Stimulated activated CD8-positive, alpha-beta memory T cell treated with anti-CD3 and anti-CD28 coated beads, Interleukin-15, amount 100 ng/mL, for 1 hour (primary cell): ENCODE data around the gene JAML.

Source experiments
- DNase-seq: peaks from one replicate; pipeline ENCODE4 v3.0.0-alpha.2; 2020; ENCODE audit warnings: low read depth

JAML gene

GRCh38 chr11:118215765-118216164, 9.0 kb downstream of the JAML start:
- no peak for DNase-seq

GRCh38 chr11:118215262-118215661, 9.5 kb downstream of the JAML start:
- no peak for DNase-seq

- no peak for DNase-seq
Measured at GRCh38 chr11:118214210-118214914, 10.4 kb downstream of the JAML start.

DNA sequence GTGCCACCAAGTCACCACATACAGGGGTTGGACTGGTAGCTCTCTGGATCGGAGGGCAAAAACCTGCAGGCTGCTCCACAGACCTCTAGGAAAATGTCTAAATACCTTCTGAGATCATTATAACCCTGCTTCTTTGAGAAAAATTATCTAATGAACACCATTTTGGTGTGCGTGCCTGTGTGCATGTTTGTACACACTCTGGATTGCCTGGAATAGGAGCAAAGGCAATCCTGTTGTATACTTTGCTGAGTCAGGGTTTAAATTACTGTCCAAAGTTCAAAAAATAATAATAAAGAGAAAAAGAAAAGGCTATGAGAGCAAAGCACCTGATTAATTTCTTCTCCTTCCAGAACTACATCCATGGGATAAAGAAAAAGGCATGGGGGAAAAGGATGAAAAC, 11.0 kb downstream of the JAML start:
- DNase-seq, result no peak

DNA sequence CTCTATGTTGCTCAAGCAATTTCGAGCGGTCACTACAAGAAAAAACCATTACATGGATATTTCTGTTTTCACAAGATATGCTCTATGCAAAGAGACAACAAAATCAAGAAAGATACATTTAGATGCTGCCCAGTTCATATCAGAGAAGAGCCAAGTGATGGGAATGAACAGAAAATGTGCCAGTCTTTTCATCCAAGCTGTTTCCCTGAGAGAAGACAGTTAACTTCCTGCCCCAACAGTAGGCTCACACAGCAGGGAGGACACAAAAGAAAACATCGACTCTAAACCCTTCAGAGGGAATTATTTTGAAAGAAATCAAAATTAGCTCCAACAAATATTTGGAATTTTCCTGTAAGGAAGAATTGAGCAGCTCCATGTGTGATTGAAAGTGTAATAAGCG, 11.6 kb downstream of the JAML start:
- no peak for DNase-seq

GRCh38 chr11:118212781-118213191, 12.0 kb downstream of the JAML start:
- no peak for DNase-seq

DNA sequence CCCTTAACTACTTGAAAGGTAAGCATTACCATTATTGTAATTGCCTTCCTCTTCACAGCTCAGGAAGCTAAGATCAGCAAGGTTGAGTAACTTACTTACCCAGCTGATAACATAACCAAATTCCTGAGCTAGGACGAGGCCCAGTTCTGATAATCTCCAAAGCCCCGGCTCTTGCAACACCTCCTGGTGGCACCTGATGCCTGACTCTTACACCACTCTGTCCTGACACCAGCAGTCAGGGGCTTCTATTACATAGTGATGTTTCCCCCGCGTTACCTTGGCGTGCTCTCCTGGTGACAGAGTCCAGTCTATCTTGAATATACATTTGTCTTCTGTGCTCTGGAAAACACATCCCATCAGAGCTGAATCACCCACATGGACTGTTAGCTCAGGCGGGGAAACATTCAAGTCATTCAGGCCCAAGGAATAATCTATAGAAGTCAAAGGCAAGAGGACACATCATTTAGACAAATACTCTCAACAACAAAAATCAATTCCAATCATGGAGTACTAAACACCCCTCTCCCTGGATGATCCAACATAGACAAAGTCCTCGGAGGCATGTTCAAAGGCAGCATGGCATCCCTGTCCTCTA, 12.6 kb downstream of the JAML start:
- no peak for DNase-seq

DNA sequence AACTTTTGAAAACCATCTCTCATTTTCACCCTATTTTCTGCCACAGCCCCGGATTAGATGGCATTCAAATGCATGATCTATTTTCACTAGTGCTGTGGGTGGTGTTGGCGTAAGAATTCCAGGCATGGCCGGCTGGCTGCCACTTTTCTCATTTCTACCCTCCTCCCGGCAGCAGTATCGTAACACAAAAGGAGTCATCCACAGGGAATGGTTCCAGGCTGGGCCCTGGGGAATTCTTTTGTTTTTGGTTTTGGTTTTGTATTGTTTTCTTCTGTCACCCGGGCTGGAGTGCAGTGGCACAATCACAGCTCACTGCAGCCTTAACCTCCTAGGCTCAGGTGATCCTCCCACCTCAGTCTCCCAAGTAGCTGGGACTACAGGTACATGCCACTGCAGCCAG, 13.8 kb downstream of the JAML start:
- no peak for DNase-seq

DNA sequence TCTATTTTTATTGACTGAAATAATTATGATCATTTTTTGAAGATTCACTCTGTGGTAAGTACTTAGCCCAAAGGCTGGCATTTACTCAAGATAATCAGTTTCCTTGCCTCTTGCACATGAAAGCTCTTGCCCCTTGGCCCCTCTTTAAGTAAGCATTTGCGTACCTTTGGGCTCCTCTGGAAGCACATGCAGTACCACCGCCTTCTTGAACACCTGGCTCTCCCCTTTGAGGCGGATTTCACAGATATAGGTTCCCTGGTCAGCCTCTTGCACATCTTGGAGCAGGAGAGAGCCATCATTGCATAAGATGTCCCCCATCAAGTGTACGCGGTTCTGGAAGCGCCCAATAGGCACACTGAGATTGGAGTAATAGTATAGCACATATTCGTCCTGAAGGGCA, 14.5 kb downstream of the JAML start:
- no peak for DNase-seq

DNA sequence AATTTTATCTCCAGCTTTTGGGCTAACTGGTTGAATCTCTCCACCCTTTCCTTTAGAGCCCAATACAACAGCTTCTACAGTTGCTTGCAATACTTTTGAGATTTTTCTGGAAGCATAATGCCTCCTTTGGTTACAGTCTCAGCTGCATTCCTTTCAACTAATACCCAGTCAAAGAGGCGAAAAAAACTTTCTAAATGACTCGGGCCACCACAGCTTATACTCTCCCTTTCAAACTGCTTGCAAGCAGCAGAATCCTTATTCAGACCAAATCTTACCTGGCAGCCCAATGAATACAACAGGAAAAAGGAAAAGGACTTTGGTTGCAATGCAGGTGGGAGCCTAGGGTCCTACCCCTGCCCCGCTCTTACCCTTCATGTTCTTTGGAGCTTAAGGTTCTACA, 15.8 kb downstream of the JAML start:
- DNase-seq, result no peak

DNA sequence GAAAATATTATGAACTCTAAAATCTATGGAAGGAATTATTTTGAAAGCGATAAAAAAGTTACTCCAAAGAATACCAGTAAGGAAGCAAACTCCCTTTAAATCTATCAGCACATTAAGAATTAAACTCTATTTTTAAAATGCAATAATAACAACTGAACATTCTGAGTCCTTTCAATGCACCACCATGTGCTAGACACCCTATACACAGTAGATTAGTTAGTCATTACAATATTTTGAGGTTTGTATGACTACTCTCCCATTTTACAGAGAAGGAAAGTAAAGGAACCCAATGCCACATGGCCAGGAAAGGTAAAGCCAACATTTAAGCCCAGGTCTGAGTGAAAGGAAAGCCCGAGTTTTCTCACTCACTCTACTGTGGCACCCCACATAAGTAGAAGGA, 17.7 kb downstream of the JAML start:
- no peak for DNase-seq

- DNase-seq, result no peak
Measured at GRCh38 chr11:118206391-118207031, 18.3 kb downstream of the JAML start.

DNA sequence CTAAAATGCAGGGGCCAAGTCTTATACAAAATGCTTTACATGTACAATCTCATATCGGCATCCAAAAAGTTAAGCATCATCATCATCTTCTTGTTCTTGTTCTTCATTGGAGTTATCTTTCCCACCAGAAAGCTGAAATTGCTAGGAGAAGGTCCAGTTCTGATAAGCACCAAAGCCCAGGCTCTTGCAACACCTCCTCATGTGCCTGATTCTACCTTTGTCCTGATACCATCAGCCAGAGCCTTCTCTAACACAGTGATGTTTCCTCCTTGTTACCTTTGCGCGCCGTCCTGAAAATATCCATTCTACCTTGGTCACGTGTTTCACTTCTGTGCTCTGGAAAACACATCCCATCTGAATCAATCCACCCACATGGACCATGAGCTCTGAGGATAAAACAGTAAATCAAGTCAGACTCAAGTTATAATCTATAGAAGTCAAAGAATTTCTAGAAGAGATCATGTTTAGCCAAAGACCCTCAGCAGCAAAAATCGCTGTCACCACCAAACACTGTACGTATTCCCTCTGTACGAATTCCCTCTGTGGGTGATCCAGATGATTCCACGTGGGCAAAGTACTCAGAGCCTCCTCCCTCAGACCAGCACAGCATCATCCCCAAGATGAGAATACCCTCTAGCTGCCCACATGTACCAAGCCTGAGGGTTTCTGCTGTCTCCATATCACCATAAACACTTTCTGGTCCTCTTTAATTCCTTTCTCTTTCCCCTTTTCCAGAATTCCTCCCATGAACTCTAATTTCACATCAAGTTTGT, 19.0 kb downstream of the JAML start:
- DNase-seq, result no peak

- DNase-seq, result no peak
Measured at GRCh38 chr11:118202599-118203422, 22.0 kb downstream of the JAML start.

GRCh38 chr11:118201966-118202365, 22.8 kb downstream of the JAML start:
- DNase-seq, result no peak

DNA sequence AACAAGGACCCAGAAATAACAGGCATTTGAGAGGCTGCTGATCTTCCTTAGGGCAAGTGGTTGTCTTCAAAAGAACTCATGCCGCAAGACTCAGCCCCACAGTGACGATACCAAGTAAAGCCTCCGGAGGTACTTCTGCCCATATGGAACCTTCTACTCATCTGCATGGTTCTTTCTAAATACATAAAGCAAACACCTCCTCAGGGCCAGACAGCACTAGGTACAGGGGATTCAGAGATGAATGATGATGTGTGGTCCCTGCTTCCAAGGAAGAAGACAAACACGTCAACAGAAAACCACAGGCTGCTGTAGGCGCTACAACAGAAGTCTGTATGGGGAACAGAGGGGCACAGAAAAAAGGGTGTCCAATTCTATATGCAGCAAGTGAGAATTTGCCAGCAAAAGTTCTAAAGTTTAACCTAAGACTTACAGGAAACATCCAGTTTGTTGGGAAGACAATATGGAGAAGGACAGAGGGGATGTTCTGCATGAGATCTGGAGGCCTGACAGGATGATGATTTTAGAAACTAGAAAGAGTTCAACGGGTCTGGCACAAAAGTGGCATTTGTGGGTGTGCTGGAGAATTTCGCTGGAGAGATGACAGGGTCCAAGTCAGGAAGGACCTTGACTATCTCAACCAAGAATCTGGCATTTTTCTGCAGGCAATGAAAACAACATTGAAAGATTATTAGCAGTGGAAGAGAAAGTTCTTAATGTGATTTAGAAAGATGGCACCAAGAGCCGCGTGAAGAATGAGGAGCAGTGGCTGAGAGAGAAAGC, 23.7 kb downstream of the JAML start:
- no peak for DNase-seq

- DNase-seq, result no peak
Measured at GRCh38 chr11:118200497-118200896, 24.3 kb downstream of the JAML start.

DNA sequence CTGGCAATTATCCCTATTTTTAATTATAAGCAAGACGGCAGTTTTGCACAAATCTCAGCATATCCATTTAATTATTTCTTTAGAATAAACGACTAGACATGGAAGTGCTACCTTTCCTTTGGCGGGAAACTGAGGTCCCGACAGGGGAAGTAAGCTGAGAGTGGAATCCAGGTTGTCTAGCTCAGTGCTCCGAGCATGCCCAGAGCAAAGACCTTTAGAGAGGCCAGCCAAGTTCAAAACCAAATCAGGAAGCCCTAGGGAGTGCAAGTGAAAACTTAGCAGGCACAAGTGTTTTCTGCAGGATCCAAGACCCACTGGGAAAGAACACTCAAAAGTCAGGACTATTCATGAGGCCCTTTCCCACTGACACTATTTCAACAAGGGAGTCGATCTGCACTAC, 25.7 kb downstream of the JAML start:
- no peak for DNase-seq

GRCh38 chr11:118198370-118198769, 26.4 kb downstream of the JAML start:
- peak; percentile 80 for DNase-seq

DNA sequence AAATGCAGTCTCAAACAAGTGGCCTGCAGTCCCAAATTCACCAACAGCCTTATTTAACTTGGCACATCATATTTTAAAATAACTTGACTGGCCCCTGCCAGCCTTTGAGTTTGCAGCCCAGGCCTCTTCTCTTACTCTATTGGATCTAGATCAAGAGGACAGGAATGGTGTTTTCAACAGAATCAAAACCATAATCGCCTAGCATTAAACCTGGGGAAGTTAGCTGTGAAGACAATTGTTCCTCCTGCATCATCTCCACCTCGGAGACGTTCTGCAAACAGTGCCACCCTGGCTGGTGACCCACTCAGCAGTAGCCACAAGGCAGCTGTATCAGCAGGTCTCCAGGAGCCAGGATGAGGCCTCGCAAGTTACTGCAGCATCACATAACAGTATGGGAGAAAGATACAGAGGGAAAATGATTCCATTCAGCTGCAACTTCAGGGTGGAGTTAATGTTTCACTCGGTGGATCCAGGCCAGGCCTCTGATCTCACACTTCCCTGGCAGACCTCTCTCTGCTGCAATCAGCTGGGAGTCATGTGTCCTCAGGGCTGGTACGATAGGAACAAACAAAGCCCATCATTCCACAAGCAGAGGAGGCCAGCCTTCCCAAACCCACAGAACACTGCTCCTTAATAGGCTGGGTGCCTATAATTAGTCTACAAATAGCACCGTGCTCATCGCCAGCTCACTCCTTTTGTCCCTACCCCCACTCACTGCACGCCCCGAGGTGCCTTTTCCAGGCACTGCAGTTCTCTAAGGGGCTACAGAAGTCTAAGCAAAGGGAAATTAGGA, 29.8 kb downstream of the JAML start:
- DNase-seq, result no peak
